Anterior cingulate cortex (tissue), 58 donors: ENCODE results near the gene DEFB112.

Experiments used
- DNase-seq, 58 donors: peaks; one replicate each; lab custom pipeline; 2025; lab: John Stamatoyannopoulos, UW

Gene DEFB112, protein sequence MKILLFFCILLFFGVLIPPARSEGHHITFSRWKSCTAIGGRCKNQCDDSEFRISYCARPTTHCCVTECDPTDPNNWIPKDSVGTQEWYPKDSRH

GRCh38 chr6:50049829-50050228 is at the start of gene DEFB112:
DEFB112 (minus strand) TSS chr6:50049929; CDS start chr6:50049869, 60 bp downstream.
- DNase-seq = no peak

- no peak for DNase-seq
Observed at GRCh38 chr6:50098641-50098993, 48.9 kb upstream of the DEFB112 start.

- DNase-seq = no peak
Observed at GRCh38 chr6:50097966-50098640, 48.4 kb upstream of the DEFB112 start.

DNA sequence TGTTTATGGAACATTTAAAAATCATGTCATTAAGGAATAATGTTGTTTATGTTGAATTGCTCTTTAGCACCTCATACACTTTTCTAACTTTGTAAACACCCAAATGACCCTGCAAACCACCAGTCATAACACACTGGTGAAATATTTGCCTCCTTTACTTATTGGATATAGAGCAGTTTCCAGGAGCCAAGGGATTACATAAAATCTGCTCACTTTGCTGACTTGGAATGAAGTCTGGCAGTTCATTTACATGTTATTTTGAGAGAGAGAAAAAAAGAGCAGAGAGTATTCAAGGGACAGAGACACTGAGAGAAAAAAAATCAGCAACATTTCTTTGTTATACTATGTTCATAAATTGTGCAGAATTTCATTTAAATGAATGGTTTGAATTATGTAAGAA is 46.6 kb upstream of the DEFB112 start:
- DNase-seq = no peak

- DNase-seq = no peak
Observed at GRCh38 chr6:50093938-50094272, 44.2 kb upstream of the DEFB112 start.

GRCh38 chr6:50093116-50093937 is 43.6 kb upstream of the DEFB112 start:
- DNase-seq = no peak

DNA sequence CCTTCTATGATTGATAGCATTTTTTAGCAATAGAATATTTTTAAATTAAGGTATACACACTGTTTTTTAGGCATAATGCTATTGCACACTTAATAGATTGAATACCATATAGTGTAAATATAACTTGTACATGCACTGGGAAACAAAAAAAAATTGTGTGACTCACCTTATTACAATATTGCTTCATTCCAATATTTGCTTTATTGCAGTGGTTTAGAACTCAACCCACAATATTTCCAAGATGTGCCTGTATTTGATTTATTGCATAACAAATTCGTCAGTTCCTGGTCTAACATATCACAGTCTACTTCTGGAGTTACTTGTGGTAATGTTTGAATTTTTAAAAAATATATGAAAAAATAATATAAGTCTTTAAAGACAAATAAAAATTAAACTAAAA is 41.9 kb upstream of the DEFB112 start:
- DNase-seq = no peak

GRCh38 chr6:50089911-50090310 is 40.2 kb upstream of the DEFB112 start:
- no peak for DNase-seq

DNA sequence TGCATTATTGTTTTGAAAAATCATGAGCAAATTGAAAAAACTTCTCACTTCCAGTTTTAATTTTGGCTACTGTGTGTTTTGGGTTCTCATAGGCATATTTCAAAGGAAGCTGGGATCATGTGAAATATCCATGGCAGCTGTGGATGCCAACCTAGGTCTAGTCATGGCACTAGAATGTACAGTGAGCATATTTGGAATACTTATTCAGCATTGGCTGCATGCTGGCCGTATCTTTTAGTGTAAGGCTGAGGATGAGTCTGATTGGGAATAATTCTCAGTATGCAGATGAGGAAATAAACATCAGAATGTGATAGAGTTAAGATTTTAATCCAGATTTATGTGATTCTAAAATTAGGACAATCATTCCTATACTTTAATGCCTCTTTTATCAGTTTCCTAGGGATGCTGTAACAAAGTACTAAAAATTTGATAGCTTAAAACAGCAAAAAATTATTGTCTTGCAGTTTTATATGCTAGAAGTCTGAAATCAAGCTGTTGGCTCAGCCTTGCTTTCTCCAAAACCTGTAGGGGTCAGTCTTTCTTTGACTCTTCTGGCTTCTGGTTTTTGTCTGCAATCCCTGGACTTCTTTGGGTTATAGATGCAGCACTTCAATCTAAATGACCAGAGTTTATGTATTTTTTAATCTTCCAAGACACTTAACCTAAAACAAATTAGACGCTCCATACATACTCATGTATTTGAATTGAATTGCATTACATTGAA is 37.7 kb upstream of the DEFB112 start:
- no peak for DNase-seq

GRCh38 chr6:50077385-50077784 is 27.7 kb upstream of the DEFB112 start:
- DNase-seq = no peak

DNA sequence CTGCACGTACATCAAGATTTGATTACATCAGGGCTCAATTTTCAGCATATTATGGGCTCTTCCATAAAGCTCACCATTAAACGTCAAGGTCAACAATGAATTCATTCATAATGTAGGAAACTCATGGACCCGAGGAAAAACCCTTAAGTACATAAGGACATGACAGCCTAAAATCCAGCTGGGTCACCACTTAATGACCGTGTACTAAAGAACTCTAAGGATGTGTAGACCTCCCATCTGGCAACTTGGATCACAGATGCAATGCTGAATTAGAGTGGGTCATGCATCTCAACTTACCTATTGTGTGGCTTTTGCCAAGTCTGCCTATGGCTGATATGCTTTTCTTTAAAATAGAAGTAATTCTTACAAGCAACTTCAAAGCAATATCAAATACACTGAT is 26.7 kb upstream of the DEFB112 start:
- no peak for DNase-seq

GRCh38 chr6:50071921-50072320 is 22.2 kb upstream of the DEFB112 start:
- DNase-seq = no peak

DNA sequence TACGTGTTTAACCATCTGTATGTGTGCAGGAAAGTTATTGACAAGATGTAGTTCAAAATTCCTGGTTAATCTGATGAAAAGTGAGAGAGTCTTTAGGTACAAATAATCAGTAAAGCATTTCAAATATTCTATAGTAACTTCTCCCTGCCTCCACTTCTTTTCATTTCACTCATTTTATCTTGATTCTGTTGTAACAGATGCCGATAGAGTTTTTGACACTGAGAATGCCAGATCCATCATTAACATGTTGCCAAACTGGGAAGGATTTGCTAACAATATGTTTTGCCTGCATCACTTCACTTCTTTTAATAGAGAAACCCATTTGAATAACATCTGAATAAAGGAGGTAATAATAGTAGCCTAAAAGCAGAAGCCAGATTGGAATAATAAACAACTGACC is 20.4 kb upstream of the DEFB112 start:
- no peak for DNase-seq

- DNase-seq = no peak
Observed at GRCh38 chr6:50062051-50062450, 12.3 kb upstream of the DEFB112 start.

DNA sequence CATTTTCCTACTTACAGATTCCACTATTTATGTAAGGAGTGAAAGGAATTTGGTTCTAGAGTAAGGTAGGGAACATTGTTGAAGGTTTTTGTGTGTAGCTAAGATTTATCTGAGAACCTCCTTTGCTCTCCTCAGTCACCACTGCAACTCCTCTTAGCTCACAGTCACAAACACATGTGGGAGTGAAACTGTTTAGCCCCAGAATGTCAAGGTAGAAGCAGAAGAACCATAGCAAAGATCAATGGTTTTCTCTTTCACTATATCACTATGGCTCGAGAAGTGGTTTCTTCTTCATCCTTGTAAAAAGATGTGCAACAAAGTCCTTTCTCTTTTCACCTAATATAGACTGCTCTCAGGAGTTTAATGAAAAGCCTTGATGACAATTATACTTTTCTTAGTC is 6.5 kb upstream of the DEFB112 start:
- no peak for DNase-seq

- no peak for DNase-seq
Observed at GRCh38 chr6:50047026-50047425, 2.7 kb downstream of the DEFB112 start.

- no peak for DNase-seq
Observed at GRCh38 chr6:50030777-50031562, 18.8 kb downstream of the DEFB112 start.

DNA sequence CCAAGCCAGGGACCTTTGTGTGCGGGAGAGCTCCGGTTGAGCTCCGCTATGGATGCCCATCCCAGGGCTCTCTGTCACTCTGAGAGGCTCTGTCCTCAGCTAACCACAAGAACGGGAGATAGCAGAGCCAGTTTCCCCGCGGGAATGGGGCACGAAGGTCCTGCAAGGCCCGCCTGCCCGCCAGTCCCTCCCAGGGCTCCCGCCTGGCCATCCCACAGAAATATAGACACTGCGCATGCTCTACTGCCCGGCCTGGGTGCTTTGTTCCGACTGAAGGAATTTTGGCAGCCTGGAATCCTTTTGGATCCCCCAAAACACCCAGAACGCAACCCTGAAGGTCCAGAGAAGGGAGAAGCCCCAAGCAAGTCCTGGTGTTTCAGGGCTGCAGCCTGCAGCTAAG is 19.4 kb downstream of the DEFB112 start:
- DNase-seq = no peak

GRCh38 chr6:50025258-50025657 is 24.5 kb downstream of the DEFB112 start:
- DNase-seq = no peak

DNA sequence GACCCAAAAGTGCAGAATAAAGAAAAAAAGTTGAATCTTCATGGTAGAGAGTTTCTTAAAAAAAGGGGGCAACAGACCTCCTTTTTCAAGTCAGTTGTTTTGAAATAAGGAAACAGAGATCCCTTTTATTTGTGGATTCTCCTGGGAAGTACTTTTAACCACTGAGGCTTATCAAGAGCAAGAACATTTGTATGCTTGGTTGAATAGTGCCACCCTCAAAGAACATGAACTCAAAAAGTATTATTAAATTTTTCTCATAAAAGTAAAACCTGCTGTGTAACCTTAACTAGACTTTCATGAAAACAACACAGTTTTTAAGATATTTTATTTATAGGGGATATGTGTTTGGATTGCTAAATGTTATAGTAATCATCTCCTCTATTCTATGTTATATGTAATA is 27.8 kb downstream of the DEFB112 start, which contains the start of gene DEFB110:
TSS of gene DEFB110 (minus strand) at position 101 of the 400 bp plus-strand sequence. CDS start at position 42, 59 bp downstream.
- no peak for DNase-seq
